Measurements from ENCODE around the gene UTP18.
"Not testable (repeated sequence)": the region's sequence is repeated elsewhere in the genome, so short reads cannot be mapped to it uniquely, and the experiment has no call there.

The UTP18 gene

GRCh38 chr17:51275381-51275780 lies 15.0 kb downstream of the UTP18 start:
- TF ChIP-seq, protein P1, sequence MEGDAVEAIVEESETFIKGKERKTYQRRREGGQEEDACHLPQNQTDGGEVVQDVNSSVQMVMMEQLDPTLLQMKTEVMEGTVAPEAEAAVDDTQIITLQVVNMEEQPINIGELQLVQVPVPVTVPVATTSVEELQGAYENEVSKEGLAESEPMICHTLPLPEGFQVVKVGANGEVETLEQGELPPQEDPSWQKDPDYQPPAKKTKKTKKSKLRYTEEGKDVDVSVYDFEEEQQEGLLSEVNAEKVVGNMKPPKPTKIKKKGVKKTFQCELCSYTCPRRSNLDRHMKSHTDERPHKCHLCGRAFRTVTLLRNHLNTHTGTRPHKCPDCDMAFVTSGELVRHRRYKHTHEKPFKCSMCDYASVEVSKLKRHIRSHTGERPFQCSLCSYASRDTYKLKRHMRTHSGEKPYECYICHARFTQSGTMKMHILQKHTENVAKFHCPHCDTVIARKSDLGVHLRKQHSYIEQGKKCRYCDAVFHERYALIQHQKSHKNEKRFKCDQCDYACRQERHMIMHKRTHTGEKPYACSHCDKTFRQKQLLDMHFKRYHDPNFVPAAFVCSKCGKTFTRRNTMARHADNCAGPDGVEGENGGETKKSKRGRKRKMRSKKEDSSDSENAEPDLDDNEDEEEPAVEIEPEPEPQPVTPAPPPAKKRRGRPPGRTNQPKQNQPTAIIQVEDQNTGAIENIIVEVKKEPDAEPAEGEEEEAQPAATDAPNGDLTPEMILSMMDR (IDR thresholded peaks at IDR 0.05; ENCODE audit: low read depth, low read length): no peak
- DNase-seq (ENCODE audit: extremely low read depth, low read depth): peak; percentile 61

GRCh38 chr17:51279183-51279582 lies 18.8 kb downstream of the UTP18 start:
- no peak for DNase-seq (ENCODE audit: extremely low read depth, low read depth)
- TF ChIP-seq, protein P1 (IDR thresholded peaks at IDR 0.05; ENCODE audit: low read depth, low read length): no peak

DNA sequence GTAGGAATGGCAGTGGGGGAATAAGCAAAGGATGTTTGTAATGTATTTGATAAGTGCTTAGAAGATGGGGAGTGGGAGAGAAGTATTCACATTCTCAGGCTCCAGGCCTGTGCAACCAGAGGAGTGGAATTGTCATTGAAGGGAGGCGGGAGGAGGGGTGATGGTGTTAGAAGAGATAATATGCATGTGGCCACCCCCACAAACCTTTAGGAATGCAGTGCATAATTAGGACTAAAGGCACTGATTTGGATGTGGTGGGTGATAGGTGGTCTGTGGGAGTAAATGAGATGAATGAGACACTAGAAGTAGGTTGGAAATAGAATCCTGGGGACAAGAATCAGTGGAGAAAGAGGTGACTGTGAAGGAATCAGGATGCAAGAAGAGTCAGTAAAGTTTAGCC lies 27.1 kb downstream of the UTP18 start:
- TF ChIP-seq, protein P1 (IDR thresholded peaks at IDR 0.05; ENCODE audit: low read depth, low read length): no peak
- DNase-seq (ENCODE audit: extremely low read depth, low read depth): no peak

- TF ChIP-seq, protein P1 (IDR thresholded peaks at IDR 0.05; ENCODE audit: low read depth, low read length): no peak
- DNase-seq (ENCODE audit: extremely low read depth, low read depth): no peak
These were observed 29.4 kb downstream of the UTP18 start for GRCh38 chr17:51289696-51290111.

DNA sequence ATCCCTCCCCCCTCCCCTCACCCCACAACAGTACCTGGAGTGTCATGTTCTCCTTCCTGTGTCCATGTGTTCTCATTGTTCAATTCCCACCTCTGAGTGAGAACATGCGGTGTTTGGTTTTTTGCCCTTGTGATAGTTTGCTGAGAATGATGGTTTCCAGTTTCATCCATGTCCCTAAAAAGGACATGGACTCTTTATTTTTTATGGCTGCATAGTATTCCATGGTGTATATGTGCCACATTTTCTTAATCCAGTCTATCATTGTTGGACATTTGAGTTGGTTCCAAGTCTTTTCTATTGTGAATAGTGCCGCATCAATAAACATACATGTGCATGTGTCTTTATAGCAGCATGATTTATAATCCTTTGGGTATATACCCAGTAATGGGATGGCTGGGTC lies 34.0 kb downstream of the UTP18 start:
- DNase-seq (ENCODE audit: extremely low read depth, low read depth): not testable (repeated sequence)

DNA sequence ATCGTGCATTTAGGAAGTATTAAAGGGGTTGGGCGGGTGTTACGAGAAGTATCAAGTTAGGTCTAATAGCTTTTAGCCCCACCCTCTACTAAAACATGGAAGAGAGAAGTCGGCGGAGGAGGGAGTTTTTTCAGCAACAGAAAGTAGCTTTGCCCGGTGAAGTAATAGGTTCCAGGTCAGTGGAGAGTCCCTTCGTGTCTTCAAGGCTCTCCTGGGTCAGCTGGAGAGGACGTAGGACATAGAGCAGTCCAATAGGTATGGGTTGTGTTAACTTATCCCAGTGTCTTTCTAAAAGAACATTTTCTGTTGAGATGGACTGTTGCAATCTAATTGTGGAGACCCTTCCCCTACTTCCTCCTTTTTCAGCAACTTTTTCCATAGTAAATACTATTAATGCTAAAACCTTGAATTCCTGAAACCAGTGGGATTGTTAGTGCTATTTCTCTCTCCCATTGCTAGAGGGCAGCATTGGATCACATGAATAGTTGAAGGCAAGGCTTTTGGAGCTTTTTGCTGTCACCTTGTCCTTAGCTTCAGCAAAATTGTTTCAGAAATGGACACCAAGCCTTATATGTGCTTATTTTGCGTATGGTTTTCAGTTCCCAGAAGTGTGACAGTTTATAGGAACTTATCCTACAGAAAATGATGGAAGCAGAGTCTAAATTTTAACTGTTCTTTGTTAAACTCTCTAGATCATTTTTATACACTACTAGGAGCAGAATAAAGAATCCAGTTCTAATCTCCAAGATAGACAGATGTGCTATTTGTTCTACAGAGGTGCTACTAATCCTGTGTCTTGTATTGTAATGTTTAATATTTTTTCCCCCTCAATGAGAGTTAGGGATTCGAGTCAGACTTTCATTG lies 38.4 kb downstream of the UTP18 start:
- DNase-seq (ENCODE audit: extremely low read depth, low read depth): no peak
- TF ChIP-seq, protein P1 (IDR thresholded peaks at IDR 0.05; ENCODE audit: low read depth, low read length): peak; percentile 80

DNA sequence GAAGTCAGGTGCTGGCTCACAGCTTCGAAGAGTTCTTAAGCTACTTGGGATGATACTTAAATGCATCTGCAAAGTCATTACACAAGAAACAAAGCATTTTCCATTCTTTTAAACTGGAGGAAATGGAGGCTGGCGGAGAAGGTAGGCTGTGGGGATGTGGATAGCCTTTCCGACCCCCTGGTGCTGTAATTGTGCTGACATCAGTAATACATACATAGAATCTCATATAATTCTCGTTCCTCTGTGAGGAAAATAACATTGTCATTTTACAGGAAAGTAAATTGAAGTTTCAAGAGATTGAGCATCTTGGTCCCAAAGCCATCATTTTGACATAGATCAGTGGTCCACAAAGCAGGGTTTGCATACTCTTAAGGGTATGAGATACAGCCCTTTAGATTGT lies 39.5 kb downstream of the UTP18 start:
- no peak for DNase-seq (ENCODE audit: extremely low read depth, low read depth)
- TF ChIP-seq, protein P1 (IDR thresholded peaks at IDR 0.05; ENCODE audit: low read depth, low read length): no peak

GRCh38 chr17:51305182-51305581 lies 44.8 kb downstream of the UTP18 start:
- DNase-seq (ENCODE audit: extremely low read depth, low read depth): no peak
- TF ChIP-seq, protein P1 (IDR thresholded peaks at IDR 0.05; ENCODE audit: low read depth, low read length): no peak

GRCh38 chr17:51312003-51312402 lies 51.7 kb downstream of the UTP18 start:
- DNase-seq (ENCODE audit: extremely low read depth, low read depth): not testable (repeated sequence)

Data from AG09319 (cell line).